ENCODE measurements around the gene MYLIP.
"Not testable (repeated sequence)": the region's sequence is repeated elsewhere in the genome, so short reads cannot be mapped to it uniquely, and the experiment has no call there.

The MYLIP gene

DNA sequence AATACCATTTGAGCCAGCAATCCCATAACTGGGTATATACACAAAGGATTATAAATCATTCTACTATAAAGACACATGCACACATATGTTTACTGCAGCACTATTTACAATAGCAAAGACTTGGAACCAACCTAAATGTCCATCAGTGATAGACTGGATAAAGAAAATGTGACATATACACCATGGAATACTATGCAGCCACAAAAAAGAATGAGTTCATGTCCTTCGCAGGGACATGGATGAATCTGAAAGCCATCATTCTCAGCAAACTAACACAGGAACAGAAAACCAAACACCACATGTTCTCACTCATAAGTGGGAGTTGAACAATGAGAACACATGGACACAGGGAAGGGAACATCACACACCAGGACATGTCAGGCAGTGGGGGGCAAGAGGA, 47.7 kb downstream of the MYLIP start:
- DNase-seq: not testable (repeated sequence)

DNA sequence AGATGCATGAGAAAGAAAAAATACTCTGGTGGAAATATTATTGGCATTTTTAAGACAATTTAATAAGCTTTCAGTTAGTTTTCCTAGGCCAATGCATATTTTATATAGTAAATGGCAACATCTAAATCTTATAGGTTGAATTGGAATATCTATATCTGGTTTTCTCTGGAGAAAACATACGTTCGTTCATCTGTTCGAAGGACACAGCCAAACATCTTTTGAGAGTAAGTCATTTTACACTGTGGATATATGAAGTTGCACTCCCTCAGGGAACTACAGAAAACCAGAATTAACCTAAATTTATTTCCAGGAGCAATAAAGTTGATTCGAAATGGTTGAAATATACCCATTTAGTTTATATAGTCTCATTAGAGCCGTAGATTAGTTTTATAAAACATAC, 49.0 kb downstream of the MYLIP start:
- no peak for DNase-seq

DNA sequence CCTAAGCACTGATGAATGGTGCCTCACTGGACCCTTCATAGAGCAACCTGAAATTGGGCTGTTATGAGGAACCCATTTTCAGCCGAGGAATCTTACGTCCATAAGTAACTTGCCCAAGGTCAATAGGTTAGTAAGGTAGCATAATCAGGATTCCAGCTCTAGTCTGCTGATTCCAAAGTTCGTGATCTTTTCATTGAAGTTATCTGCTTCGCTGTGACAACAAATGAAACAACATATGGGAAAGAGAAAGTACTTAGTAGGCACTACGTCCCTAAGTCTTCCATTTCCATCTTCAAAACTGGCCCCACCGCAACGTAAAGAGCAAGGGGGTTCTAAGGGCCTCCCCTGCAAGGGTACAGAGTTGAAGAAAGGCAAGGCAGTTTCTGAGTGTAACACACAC, 49.5 kb downstream of the MYLIP start:
- DNase-seq: no peak

DNA sequence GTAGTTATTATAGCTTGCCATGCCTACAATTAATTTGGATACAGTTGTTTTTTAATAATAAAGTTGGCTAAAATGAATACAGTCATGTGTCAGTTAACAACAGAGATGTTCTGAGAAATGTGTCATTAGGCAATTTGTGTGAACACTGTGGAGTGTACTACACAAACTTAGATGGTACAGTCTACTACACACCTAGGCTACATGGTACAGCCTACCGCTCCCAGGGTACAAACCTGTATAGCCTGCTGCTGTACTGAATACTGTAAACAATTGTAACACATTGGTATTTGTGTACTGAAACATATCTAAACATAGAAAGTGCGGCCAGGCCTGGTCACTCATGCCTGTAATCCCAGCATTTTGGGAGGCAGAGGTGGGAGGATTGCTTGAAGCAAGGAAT, 50.2 kb downstream of the MYLIP start:
- DNase-seq: no peak

DNA sequence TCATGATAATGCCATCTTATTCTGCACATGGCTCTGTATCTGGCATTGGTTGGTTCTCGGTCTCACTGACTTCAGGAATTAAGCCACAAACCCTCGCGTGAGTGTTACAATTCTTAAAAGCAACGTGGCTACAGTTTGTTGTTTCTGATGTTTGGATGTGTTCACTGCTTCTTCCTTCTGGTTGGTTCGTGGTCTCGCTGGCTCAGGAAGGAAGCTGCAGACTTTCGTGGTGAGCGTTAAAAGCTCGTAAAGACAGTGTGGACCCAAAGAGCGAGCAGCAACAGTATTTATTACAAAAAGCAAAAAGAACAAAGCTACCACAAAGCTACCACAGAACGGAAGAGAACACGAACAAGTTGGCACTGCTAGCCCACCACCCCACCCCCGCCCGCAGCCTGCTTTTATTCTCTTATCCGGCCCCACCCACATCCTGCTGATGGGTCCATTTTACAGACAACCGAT, 51.1 kb downstream of the MYLIP start:
- peak in 1 of 2 experiments; percentile 4 for DNase-seq

DNA sequence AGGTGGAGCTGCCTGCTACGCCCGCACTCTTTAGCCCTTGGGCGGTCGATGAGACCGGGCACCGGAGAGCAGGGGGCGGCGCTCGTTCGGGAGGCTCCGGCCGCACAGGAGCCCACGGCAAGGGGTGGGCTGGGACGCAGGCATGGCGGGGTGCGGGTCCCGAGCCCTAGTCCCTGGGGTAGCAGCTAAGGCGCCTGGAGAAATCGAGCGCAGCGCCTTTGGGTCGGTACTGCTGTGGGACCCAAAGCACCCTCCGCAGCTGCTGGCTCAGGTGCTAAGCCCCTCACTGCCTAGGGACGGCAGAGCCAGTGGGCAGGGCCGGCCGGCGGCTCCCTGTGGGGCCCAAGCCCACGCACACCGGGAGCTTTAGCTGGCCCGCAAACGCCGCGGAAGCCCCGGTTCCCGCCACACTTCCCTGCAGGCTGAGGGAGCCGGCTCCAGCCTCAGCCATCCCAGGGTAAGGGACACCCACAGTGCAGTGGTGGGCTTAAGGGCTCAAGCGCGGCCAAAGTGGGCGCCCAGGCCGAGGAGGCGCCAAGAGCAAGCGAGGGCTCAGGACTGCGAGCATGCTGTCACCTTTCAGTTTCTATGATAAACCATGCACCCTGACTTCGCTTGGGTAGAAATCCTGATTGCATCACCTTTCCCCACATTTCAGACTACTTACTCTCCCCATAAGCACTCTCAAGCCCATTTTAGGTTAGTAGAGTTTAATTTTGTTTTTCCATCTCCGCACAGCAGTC, 52.0 kb downstream of the MYLIP start:
- DNase-seq: no peak

DNA sequence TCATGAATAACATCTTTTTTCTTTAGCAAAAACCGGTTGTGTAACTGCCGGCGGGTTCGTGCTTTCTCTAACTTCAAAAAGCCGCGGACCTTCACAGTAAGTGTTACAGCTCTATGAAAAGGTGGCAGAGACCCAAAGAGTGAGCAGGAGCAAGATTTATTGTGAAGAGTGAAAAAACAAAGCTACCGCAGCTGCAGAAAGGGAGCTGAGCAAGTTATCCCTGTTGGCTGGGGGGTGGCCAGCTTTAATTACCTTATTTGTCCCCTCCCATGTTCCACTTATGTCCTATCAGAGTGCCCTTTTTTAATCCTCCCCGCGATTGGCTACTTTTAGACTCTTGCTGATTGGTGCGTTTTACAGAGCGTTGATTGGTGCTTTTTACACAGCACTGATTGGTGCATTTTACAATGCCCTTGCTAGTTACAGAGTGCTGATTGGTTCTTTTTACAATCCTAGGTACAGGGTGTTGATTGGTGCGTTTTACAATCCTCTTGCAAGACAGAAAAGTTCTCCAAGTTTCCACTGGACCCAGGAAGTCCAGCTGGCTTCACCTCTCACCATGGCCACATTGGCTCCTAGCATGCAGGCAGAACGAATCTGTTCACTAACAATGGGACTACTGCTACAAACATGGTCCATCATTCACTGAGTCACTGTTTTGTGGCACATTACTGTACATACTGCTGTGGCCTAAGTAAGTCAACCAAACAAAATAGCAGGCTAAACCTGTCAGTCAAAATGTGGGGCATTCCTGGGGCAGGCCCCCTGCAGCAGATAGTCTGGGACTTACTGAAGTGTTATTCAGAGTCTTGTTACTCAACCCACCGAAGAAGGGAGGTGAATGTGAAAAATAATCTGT, 52.8 kb downstream of the MYLIP start:
- no peak for DNase-seq

DNA sequence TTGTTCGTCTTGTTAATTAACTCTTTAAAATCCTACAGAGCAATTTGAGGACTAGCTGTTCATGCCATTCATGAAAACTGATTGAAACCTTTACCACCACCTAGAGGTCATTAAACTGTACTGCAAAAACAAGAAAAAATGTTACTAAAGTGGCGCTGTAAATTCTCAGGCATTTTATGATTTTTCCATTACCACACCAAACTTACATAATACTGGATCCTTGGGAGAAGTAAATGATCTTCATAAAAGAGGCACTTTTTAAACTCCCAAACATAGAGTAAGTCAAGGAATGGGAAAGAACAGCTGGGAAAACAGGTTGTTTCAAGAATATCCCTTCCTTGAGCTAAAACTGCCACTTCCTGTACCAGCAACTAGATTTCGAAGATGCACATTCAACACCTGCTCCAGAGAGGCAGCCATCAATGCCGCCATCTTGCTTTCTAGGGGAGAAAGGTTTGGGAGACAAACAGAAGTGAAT, 54.3 kb downstream of the MYLIP start:
- DNase-seq: no peak

DNA sequence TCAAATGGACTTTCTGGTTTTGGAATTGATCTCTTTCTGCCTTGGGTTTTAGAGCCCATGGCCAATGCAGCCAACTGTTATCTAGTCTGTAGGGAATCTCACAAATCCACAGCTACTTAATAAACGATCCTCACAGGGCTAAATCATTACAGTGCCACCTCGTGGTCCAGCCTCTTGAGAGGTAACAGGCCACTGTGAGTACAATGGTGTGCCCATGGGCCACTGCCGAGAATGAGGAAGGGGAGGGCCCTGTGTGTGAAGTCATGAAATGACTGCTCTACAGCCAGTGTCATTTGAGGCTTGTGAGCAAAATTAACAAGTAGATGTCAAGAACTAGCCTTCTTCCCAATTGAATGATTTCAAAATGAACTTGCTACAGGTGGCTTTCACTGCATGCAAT, 55.2 kb downstream of the MYLIP start:
- DNase-seq: no peak

DNA sequence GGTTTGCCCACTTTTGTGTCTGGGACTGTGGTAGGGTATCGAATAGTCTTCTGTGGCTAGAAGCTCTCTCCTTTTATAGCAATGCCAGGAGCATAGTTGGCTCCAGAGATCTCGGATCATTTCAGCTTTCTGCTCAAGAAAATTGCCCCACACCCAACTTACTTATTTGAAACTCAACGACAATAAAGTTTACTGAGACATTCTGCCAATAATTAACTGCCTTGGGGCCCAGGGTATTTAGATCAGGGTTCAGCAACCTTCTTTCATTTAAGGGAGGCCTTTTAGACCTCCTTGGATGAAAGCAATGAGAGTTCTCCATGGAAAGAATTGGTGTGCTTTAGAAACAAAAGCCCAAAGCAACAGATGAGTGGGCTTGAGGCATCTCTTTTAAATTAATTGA, 55.7 kb downstream of the MYLIP start:
- no peak for DNase-seq

DNA sequence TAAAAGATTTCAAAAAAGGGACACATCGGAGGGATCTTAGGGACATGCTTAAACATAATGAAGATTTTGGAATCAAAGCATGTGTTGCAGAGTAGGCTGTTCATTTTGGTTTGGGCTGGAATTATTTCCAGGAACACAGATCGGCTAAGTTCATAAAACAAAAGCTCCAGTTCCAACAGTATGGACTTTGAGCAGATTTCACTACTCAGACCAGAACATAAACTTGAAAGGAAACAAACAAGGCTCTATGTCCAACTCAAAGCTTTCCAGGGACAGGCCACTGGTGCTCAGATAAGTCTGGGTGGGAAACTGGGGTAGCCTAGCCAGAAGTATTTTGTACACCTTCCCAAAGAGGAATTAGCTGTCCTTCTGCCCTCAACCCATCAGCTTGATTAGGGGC, 58.3 kb downstream of the MYLIP start:
- no peak for DNase-seq

DNA sequence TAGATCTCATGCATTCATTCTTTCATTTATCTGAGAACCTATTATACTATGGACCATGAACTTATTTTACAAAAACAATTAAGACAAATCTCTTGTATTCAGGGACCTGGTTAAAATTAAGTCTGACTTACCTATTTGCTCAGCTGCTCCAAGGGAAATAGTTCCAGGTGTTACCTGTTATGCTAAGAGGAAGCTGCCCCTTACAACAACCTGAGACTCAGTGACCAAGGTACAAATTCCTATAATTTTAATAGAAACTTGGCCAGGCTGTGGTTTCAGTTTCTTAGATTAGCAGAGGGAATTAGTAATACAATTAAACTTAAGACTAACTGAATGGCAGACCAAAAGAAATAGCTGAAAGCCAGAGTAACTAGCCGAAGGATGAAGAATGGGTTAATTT, 61.3 kb downstream of the MYLIP start:
- no peak for DNase-seq

DNA sequence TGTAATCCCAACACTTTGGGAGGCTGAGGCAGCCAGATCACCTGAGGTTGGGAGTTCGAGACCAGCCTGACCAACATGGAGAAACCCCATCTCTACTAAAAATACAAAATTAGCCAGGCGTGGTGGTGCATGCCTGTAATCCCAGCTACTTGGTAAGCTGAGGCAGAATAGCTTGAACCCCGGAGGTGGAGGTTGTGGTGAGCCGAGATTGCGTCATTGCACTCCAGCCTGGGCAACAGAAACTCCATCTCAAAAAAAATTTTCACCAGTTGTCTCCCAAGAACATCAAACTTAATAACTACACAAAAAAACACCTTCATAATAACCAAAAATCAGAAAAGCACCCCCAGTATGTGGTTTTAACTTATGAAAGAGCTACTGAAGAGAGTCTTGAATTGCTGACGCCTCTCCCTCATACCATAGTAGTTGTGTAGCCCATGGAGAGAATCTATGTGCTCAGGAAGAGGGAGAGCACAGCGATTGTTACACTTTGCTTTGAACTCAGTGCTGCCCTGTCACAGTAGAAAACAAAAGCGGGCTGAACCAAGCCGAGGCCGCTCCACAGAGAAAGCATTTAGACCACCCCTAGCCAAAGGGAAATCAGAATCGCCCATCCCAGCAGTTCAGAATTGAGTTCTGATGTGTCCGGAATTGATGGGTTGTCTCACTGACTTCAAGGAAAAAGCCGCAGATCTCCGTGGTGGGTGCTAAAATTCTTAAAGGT, 67.5 kb downstream of the MYLIP start:
- DNase-seq: no peak

DNA sequence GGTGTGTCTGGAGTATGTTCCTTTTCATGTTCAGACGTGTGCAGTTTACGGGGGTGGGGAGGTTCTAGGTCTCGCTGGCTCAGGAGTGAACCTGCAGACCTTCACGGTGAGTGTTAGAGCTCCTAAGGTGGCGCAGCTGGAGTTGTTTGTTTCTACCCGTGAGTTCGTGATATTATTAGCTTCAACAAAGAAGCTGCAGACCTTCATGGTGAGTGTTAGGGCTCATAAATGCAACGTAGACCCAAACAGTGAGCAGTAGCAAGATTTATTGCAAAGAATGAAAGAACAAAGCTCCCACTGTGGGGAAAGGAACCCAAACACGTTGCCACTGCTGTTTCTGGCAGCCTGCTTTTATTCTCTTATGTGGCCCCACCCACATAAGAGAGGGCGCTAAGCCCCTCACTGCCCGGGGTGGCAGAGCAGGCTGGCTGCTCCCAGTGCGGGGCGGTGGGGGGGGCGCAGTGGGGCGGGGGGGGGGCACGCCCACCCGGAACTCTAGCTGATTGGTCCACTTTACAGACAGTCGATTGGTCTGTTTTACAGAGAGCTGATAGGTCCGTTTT, 68.2 kb downstream of the MYLIP start:
- DNase-seq: no peak

Data from activated CD4-positive, alpha-beta T cell treated with anti-CD3 and anti-CD28 coated beads, Interleukin-2, amount 50 U/mL, for 4 hours (primary cell).